Measurements from ENCODE around the gene PPP1R1C.

GRCh38 chr2:182004945-182005520 lies 19.4 kb downstream of the PPP1R1C start:
- TF ChIP-seq POLR2A (IDR thresholded peaks at IDR 0.05; ENCODE audit: low read depth, low read length) (no peak), TAF1 (IDR thresholded peaks at IDR 0.05; ENCODE audit: borderline replicate concordance, low read depth, low read length) (no peak), POLR2AphosphoS5 (IDR thresholded peaks at IDR 0.05; ENCODE audit: low read depth, low read length) (no peak)

All from GM12892 (cell line).